Stimulated activated naive CD8-positive, alpha-beta T cell treated with anti-CD3 and anti-CD28 coated beads, Interleukin-15, Interleukin-2, amounts not matched to agents 100 U/mL and 50 U/mL, for 24 hours (primary cell): ENCODE measurements around the gene MAIP1.

ENCODE experiments used
- ATAC-seq: fragments of 150-1000 bp; cut with Tn5 transposase; one replicate; pipeline ENCODE4 v1.10.0; 2021
- DNase-seq: peaks from one replicate; pipeline ENCODE4 v3.0.0; 2021

The MAIP1 gene

DNA sequence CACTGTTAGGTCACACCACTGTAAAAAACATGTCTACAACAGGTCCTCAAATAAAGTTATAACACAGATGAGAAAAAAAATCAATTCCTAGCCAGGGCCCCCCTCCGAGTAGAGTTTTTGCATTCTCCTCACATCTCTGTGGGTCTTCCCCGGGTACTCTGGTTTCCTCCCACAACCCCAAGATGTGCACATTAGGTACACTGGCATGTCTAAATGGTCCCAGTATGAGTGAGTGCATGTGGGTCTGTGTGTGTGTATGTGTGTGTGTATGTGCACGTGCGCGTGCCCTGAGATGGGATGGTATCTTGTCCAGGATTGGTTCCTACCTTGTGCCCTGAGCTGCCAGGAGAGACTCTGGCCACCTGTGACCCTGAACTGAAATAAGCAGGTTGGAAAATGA, 5.0 kb upstream of the MAIP1 start:
- ATAC-seq = no peak
- no peak for DNase-seq

DNA sequence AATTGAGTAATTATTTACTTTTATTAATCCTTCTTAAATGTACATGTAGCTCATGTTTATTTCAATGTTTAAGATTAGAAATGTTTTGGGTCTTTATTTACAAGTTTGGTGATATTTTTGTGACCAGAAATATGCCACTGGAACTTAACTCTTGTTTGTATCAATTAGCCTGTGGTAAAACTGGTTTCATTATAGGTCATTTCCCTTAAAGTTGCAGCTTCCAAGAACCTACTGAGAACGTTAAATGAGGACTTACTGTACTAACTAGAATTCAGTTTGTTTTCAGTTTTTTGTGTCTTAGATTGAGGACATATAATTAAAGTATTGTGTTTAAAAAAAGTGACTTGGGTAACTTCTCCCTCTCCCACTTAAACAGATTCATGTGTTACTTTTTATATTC, 4.4 kb upstream of the MAIP1 start:
- no peak for ATAC-seq
- no peak for DNase-seq

GRCh38 chr2:199955007-199955338, 409 bp upstream of the MAIP1 start:
- ATAC-seq (peak; percentile 67), DNase-seq (no peak)

- DNase-seq (no peak), ATAC-seq (no peak)
Observed at GRCh38 chr2:199956062-199956380, 639 bp downstream of the MAIP1 start.

GRCh38 chr2:199958014-199958413, 2.6 kb downstream of the MAIP1 start:
- no peak for DNase-seq
- no peak for ATAC-seq

GRCh38 chr2:199962203-199962602, 6.8 kb downstream of the MAIP1 start:
- DNase-seq (no peak), ATAC-seq (peak; percentile 76)

DNA sequence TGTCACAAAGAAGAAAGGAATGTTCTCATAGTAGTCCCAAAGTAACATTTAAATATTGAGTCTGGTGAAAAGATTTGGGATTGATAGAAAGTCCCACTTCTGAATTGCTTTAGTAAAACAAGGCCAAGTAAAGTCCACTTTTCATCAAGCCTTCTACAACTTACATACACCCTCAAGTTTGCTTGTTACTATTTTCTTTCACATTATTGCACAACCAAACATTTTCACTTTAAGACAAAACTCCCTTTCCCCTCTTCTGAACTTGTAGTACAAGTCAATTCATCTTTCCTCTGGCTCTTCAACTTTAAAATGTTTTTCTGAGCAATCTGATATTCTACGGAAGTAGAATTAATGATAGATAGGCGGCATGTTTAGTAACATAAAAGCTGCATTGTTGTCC, 11.0 kb downstream of the MAIP1 start:
- no peak for ATAC-seq
- no peak for DNase-seq

- no peak for DNase-seq
- ATAC-seq = no peak
Observed at GRCh38 chr2:199966976-199967375, 11.6 kb downstream of the MAIP1 start.

GRCh38 chr2:199968126-199968525, 12.7 kb downstream of the MAIP1 start:
- DNase-seq (no peak), ATAC-seq (no peak)

GRCh38 chr2:199972088-199972626, 16.8 kb downstream of the MAIP1 start:
- DNase-seq = no peak
- ATAC-seq = no peak

- DNase-seq (no peak), ATAC-seq (no peak)
Observed at GRCh38 chr2:199973703-199974102, 18.3 kb downstream of the MAIP1 start.

- ATAC-seq (no peak), DNase-seq (no peak)
Observed at GRCh38 chr2:199975273-199975895, 20.0 kb downstream of the MAIP1 start.

GRCh38 chr2:199977984-199978415, 22.6 kb downstream of the MAIP1 start:
- peak; percentile 95 for ATAC-seq
- peak; percentile 26 for DNase-seq

DNA sequence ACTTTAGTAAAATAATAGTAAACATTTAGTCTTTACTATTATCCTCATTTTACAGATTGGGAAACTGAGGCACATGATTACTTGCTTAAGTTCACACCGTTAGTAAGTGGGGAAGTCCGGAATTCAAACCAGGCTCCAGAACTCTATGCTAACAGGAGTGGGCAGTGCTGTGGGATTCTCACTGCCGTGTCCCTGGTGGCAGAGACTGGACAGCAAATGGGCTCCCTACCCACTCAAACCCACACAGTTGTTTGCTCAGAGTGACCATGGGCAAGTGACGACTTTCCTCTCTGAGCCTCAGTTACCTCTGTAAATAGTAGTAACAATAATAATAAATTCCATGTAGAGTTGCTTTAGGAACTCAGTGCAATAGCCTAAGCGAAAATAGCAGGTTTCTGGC, 24.0 kb downstream of the MAIP1 start:
- ATAC-seq = no peak
- no peak for DNase-seq

DNA sequence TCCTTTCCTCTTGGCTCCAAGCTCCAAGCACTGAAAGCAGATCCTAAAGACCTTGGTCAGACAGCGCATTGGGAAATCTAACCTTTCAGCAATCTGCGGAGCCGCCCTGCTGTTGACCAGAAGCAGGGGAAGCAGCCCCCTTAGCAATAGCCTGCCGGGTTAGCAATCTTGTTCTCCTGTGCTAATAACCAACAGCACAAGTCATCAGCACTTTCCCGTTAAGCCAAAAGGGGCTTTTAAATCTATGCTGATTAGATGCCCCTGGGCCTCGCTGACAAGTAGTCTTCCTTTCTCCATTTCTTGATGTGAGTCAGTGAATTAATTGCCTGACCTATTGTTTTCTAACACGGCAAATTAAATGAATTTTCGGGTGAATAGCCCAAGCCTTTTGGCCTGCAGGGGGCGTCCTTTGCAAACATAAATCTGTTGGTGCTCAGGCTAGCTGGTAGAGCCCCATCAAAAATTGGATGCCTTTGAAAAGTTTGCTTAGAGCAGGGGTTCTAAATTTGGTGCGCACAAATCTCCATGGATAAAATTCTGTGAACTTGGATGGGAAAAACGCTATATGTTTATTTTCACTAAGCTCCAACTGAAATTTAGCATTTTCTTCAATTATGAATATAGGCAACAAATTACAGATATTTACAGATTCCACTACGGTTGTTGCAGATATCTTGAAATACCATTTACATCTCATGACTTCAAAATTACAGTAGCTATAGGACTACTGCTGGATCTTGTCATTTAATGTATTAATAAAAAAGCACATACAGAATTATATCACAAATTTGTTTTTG, 24.6 kb downstream of the MAIP1 start:
- DNase-seq = peak; percentile 89
- peak; percentile 5 for ATAC-seq

GRCh38 chr2:199982126-199982843, 26.9 kb downstream of the MAIP1 start:
- ATAC-seq = no peak
- DNase-seq = no peak

GRCh38 chr2:199983534-199983933, 28.2 kb downstream of the MAIP1 start:
- ATAC-seq (no peak), DNase-seq (no peak)

DNA sequence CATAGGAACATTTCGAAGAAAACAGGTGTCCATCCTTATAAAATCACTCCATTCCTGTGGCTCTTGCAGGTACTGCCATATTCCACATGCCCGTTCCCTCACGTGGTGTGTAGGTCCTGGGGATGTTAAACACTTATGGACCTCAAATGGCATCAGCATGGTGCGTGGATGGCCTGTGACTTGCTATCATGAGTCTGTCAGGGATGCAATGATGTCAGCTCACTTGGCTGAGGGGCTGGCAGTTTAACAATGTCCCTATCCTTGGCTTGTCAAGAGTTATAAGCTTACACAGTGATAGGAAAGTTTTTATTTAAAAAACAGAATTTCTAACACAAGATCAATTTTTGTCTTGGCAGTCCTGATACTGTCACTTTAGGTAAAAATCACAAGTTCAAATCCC, 28.8 kb downstream of the MAIP1 start:
- no peak for DNase-seq
- no peak for ATAC-seq

- ATAC-seq (no peak), DNase-seq (no peak)
Observed at GRCh38 chr2:199984755-199985154, 29.4 kb downstream of the MAIP1 start.

DNA sequence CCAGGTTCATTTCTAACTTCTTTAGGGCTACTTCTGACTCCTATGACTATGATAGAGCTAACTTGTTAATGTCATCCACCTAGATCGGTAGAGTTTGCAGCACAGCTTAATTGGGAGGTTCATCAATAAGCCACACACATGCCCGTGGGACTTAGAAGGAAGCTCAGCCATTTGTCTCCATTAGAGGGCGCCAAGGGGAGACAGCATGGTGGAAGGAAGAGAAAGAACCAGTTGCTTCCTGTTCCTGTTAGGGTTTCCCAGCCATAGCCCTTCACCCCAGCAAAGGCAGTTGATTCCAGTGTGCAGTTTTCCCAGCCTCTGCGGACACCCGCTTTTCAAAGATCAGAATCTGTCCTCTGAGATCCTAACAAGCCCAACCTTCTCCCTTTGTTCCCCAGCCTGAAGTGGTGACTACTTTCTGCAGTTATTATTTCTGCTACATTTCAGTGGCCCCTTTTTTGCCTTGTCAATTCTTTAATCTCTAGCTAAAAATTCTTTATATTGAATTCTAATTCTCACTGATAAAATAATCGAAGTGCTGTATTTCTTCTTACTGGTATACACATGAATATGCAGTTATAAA, 30.3 kb downstream of the MAIP1 start:
- DNase-seq (peak; percentile 63), ATAC-seq (peak; percentile 55)

- DNase-seq (no peak), ATAC-seq (no peak)
Observed at GRCh38 chr2:199987586-199987985, 32.2 kb downstream of the MAIP1 start.

- DNase-seq = no peak
- ATAC-seq = no peak
Observed at GRCh38 chr2:199988151-199988550, 32.8 kb downstream of the MAIP1 start.

DNA sequence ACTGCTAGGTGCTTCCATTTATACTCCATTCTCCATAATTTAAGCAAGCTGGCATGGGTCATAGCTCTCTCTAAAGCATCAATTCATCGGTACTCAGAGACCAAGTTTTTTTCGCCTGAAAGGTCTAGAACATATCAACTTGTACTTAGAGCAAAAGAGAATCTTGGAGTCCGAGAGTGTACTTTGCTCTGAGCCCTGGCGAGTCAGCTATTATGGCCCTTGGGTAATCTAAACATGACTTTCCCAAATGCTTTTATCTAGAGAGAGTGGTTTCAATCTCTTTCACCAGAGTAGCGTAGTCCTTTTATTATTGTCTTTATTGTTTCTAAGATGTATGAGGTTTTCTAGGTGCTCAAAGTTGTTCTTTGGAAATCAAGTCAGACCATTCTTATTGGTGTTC, 34.4 kb downstream of the MAIP1 start:
- DNase-seq = no peak
- no peak for ATAC-seq
